Right atrium auricular region (tissue), 2 donors: ENCODE data around the gene FOXL3. TPM values are rescaled to one million over a fixed set of nuclear protein-coding genes. Genes with fewer than 3 reads are reported as not detected.

Source experiments
- DNase-seq: peaks from one replicate; pipeline ENCODE4 v3.0.0-alpha.2; 2019; ENCODE audit warnings: low spot score
- H3K27ac ChIP-seq, 2 donors: fragments of 200-600 bp; sonication (generic); 1 replicate in 1 of 2; 2 replicates in 1 of 2; pipeline ENCODE4 v1.5.1; 2016 to 2019
- H3K27me3 ChIP-seq, 2 donors: fragments of 200-600 bp; sonication (generic); one replicate each; pipeline versions ENCODE4 v1.5.1 to v1.6.0; 2017 to 2019
- H3K36me3 ChIP-seq: fragments of 200-600 bp; sonication (generic); one replicate; pipeline ENCODE4 v1.5.1; 2016
- H3K4me1 ChIP-seq, 2 donors: fragments of 200-600 bp; sonication (generic); one replicate each; pipeline versions ENCODE4 v1.5.1 to v1.6.0; 2017 to 2019
- H3K4me3 ChIP-seq, 2 donors: fragments of 200-600 bp; sonication (generic); 1 replicate in 1 of 2; 2 replicates in 1 of 2; pipeline ENCODE4 v1.5.1; 2017 to 2019; ENCODE audit warnings: mild to moderate bottlenecking in 1 of 2, moderate library complexity in 1 of 2
- H3K9me3 ChIP-seq, 2 donors: fragments of 200-600 bp; sonication (generic); one replicate each; pipeline ENCODE4 v1.5.1; 2019
- CTCF ChIP-seq, 2 donors: fragments of 200-600 bp; sonication (generic); IDR thresholded peaks; one replicate each; pipeline ENCODE4 v1.5.1; 2019; ENCODE audit warnings: antibody characterized with exemption in 2 of 2
- total RNA-seq, 2 donors: library from RNA; depleted of rRNA; stranded (reverse); fragments of >200 nt; gene quantifications; one replicate each; pipeline ENCODE4 v1.1.0, GENCODE V29; 2016

Gene FOXL3
- total RNA-seq, 2 donors from 2014 or later, result not detected

GRCh38 chr7:305410-306151 is 15.6 kb downstream of the FOXL3 start:
- DNase-seq, result no peak
- Histone ChIP-seq H3K27ac (no peak overlapping the region), H3K4me1 (no peaks in the 10 kb centered on the region), H3K9me3 (peaks cover 0 to 13% of the 10 kb centered on the region in 2 donors), H3K27me3 (no peaks in the 10 kb centered on the region), H3K36me3 (no peaks in the 10 kb centered on the region), H3K4me3 (no peak overlapping the region)
- no peak for TF ChIP-seq CTCF (IDR thresholded peaks at IDR 0.05)

- Histone ChIP-seq H3K27me3 (no peaks in the 10 kb centered on the region), H3K4me3 (no peak overlapping the region), H3K27ac (no peak overlapping the region), H3K9me3 (peaks cover 0 to 13% of the 10 kb centered on the region in 2 donors), H3K36me3 (no peaks in the 10 kb centered on the region), H3K4me1 (no peaks in the 10 kb centered on the region)
- no peak for TF ChIP-seq CTCF (IDR thresholded peaks at IDR 0.05)
- DNase-seq, result no peak
Observed at GRCh38 chr7:307970-308369, 18.0 kb downstream of the FOXL3 start.

- DNase-seq, result no peak
- Histone ChIP-seq H3K27me3 (no peaks in the 10 kb centered on the region), H3K36me3 (no peaks in the 10 kb centered on the region), H3K4me3 (no peak overlapping the region), H3K27ac (no peak overlapping the region), H3K4me1 (no peaks in the 10 kb centered on the region), H3K9me3 (peaks cover 0 to 13% of the 10 kb centered on the region in 2 donors)
- TF ChIP-seq CTCF (IDR thresholded peaks at IDR 0.05), result no peak
Observed at GRCh38 chr7:309586-310228, 19.7 kb downstream of the FOXL3 start.

- Histone ChIP-seq H3K4me1 (no peaks in the 10 kb centered on the region), H3K36me3 (no peaks in the 10 kb centered on the region), H3K27ac (no peak overlapping the region), H3K27me3 (no peaks in the 10 kb centered on the region), H3K4me3 (no peak overlapping the region), H3K9me3 (peaks cover 0 to 13% of the 10 kb centered on the region in 2 donors)
- DNase-seq, result no peak
- no peak for TF ChIP-seq CTCF (IDR thresholded peaks at IDR 0.05)
Observed at GRCh38 chr7:311131-311680, 21.2 kb downstream of the FOXL3 start.

- H3K9me3 ChIP-seq, result peaks cover 0 to 13% of the 10 kb centered on the region in 2 donors
- no peak for TF ChIP-seq CTCF (IDR thresholded peaks at IDR 0.05)
- H3K27ac ChIP-seq, result no peak overlapping the region
- no peaks in the 10 kb centered on the region for H3K27me3 ChIP-seq
- no peaks in the 10 kb centered on the region for H3K36me3 ChIP-seq
- no peaks in the 10 kb centered on the region for H3K4me1 ChIP-seq
- H3K4me3 ChIP-seq, result no peak overlapping the region
- DNase-seq, result no peak
Observed at GRCh38 chr7:311796-312195, 21.8 kb downstream of the FOXL3 start.
